Measurements from ENCODE around the gene RAC2. TPM values are rescaled to one million over a fixed set of nuclear protein-coding genes. Genes with fewer than 3 reads are reported as not detected.

RAC2 gene
- total and polyA plus RNA-seq, 2 experiments from 2014 or later: 9.9 to 10.5 TPM

DNA sequence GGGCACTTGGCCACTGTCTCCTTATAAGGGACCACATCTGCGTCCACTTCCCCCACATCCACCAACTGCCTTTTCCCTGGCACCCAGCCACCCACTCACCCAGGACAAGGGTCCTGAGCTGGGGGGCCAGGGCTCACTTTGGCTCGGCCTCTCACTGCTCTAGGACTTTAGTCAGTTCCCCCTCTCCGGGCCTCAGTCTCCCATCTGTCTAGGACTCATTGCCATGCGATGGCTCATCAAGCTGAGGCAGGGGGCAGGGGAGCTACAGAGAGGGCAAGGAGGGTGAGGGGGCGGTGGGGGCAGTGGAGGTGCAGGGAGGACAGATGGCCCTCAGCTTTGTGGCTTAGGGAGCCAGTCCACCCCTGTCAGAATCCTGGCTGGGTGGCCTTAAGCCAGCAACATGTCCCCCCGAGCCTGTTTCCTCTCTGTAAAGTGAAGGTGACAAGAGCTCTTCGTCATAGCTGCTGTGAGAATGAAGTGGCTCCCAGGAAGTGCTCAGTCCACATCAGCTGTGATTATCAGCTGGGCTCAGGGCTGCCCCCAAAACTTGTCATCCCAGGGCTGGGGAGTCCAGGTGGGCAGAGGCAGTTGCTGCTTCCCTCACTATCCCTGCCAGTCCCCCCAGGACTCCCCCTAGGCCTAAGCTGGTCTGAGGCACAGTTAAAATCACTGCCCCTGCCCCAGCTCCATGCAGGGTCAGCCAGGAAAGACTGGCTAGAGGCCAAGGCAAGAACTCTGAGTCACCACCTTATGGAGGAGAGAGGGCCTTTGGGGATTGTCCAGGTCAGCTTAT is 14.9 kb downstream of the RAC2 start:
- Histone ChIP-seq H3K4me2 (no peak overlapping the region), H3K4me1 (ENCODE audit: insufficient read depth) (peaks cover 16% of the 10 kb centered on the region), H3K27ac (peak overlapping the region; percentile 16)

DNA sequence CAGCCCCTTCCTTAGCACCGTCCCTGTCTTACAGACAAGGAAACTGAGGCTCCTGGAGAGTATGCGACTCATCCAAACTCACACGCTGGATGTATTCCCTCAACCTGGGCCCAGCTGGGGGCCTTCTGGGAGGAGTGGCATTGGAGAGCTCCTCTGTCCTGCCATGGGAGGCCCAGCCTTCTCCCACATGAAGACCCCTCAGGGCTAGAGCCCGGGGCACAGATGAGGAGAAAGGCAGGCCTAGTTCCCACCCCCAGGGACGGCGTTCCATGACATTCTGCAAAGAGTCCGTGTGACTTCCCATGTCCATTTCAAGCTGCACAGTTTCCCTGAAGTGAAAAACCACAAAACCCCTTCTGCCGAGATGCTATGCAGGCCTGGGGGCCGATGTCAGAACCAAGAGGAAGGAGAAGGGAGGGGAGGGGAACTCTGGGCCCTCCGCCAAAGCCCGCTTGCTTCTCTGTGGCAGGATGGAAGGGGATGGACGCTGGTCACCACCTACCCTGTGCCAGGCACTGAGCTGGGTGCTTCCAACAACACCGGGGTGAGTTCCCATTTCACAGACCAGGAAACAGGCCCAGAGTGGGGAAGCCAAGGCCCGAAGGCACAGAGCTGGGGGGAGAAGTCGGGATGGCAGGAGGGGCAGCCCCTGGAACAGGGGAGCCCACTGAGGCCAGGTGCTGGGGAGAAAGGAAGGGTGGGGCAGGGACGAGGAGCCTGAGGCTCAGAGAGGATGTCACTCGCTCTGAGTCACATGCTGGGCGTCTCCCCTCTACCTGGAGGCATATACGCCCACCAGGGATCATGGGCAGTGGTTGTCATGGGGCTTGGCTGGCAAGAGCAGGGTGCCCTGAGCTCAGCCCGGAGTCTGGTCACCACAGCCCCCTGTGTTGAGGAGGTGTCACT is 15.7 kb downstream of the RAC2 start:
- Histone ChIP-seq H3K36me3 (replicated peaks; ENCODE audit: insufficient read depth, low read depth) (no peaks in the 10 kb centered on the region), H3K4me1 (ENCODE audit: insufficient read depth) (peaks cover 16% of the 10 kb centered on the region), H3K9me2 (replicated peaks; ENCODE audit: insufficient read depth) (no peaks in the 10 kb centered on the region), H3K4me3 (no peak overlapping the region), H4K20me1 (ENCODE audit: insufficient read depth, poor library complexity, severe bottlenecking) (no peaks in the 10 kb centered on the region), H3K27ac (peak overlapping the region; percentile 16), H3K4me2 (no peak overlapping the region), H3K27me3 (no peaks in the 10 kb centered on the region), H3K79me2 (no peaks in the 10 kb centered on the region), H3K9me3 (ENCODE audit: low read depth) (no peaks in the 10 kb centered on the region), H2AFZ (no peak overlapping the region)
- DNase-seq (ENCODE audit: low spot score): peak; percentile 44
- WGBS (ENCODE audit: low lambda C conversion rate, missing lambda C conversion rate): 69% methylated on average over 18 of the region's 20 CpGs
- TF ChIP-seq, protein P1, sequence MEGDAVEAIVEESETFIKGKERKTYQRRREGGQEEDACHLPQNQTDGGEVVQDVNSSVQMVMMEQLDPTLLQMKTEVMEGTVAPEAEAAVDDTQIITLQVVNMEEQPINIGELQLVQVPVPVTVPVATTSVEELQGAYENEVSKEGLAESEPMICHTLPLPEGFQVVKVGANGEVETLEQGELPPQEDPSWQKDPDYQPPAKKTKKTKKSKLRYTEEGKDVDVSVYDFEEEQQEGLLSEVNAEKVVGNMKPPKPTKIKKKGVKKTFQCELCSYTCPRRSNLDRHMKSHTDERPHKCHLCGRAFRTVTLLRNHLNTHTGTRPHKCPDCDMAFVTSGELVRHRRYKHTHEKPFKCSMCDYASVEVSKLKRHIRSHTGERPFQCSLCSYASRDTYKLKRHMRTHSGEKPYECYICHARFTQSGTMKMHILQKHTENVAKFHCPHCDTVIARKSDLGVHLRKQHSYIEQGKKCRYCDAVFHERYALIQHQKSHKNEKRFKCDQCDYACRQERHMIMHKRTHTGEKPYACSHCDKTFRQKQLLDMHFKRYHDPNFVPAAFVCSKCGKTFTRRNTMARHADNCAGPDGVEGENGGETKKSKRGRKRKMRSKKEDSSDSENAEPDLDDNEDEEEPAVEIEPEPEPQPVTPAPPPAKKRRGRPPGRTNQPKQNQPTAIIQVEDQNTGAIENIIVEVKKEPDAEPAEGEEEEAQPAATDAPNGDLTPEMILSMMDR (IDR thresholded peaks at IDR 0.05; ENCODE audit: poor library complexity): no peak
- no peak for TF ChIP-seq EZH2 (IDR thresholded peaks at IDR 0.05; ENCODE audit: borderline replicate concordance)
- TF ChIP-seq EZH2phosphoT487 (IDR thresholded peaks at IDR 0.05; ENCODE audit: low read depth, severe bottlenecking, unreplicated experiment): no peak

More for the DNA sequence above, 14.9 kb downstream of the RAC2 start:
- no peak for TF ChIP-seq EZH2 (IDR thresholded peaks at IDR 0.05; ENCODE audit: borderline replicate concordance)
- TF ChIP-seq EZH2phosphoT487 (IDR thresholded peaks at IDR 0.05; ENCODE audit: low read depth, severe bottlenecking, unreplicated experiment): no peak
- TF ChIP-seq, protein P1 (IDR thresholded peaks at IDR 0.05; ENCODE audit: poor library complexity): no peak
- H3K4me3 ChIP-seq: no peak overlapping the region
- no peaks in the 10 kb centered on the region for H3K9me3 ChIP-seq (ENCODE audit: low read depth)
- no peak overlapping the region for H2AFZ ChIP-seq
- H3K27me3 ChIP-seq: no peaks in the 10 kb centered on the region
- no peaks in the 10 kb centered on the region for H3K9me2 ChIP-seq (replicated peaks; ENCODE audit: insufficient read depth)
- no peaks in the 10 kb centered on the region for H3K79me2 ChIP-seq
- no peaks in the 10 kb centered on the region for H3K36me3 ChIP-seq (replicated peaks; ENCODE audit: insufficient read depth, low read depth)
- DNase-seq (ENCODE audit: low spot score): peak; percentile 48
- 76% methylated on average over 6 of the region's 7 CpGs for WGBS (ENCODE audit: low lambda C conversion rate, missing lambda C conversion rate)
- H4K20me1 ChIP-seq (ENCODE audit: insufficient read depth, poor library complexity, severe bottlenecking): no peaks in the 10 kb centered on the region

DNA sequence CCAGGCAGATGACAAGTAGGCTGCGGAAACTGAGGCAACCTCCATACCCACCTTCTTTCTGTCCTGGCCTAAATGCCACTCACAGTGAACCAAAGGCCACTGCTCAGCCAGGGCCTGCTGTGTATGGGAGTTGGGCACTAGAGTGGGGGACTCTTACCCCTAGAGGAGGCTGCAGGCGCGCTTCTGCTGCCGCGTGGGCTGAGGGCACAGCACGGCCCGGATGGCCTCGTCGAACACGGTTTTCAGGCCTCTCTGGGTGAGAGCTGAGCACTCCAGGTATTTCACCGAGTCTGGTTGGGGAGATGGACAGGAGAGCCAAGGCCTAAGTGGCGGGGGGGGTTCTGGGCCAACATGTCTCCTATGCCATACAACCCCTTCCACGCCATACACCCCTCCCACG is 17.6 kb downstream of the RAC2 start:
- Histone ChIP-seq H3K27me3 (no peaks in the 10 kb centered on the region), H3K27ac (no peak overlapping the region), H3K9me2 (replicated peaks; ENCODE audit: insufficient read depth) (no peaks in the 10 kb centered on the region), H3K4me2 (no peak overlapping the region), H3K79me2 (no peaks in the 10 kb centered on the region), H3K4me3 (no peak overlapping the region), H3K9me3 (ENCODE audit: low read depth) (no peaks in the 10 kb centered on the region), H3K36me3 (replicated peaks; ENCODE audit: insufficient read depth, low read depth) (no peaks in the 10 kb centered on the region), H2AFZ (no peak overlapping the region), H4K20me1 (ENCODE audit: insufficient read depth, poor library complexity, severe bottlenecking) (no peaks in the 10 kb centered on the region), H3K4me1 (ENCODE audit: insufficient read depth) (peaks cover 16% of the 10 kb centered on the region)
- TF ChIP-seq EZH2phosphoT487 (IDR thresholded peaks at IDR 0.05; ENCODE audit: low read depth, severe bottlenecking, unreplicated experiment) (no peak), EZH2 (IDR thresholded peaks at IDR 0.05; ENCODE audit: borderline replicate concordance) (no peak)
- TF ChIP-seq, protein P1 (IDR thresholded peaks at IDR 0.05; ENCODE audit: poor library complexity): no peak
- DNase-seq (ENCODE audit: low spot score): no peak
- 96% methylated on average over 13 of the region's 14 CpGs for WGBS (ENCODE audit: low lambda C conversion rate, missing lambda C conversion rate)
